ENCODE measurements around the gene NAA10. TPM values are rescaled to one million over a fixed set of nuclear protein-coding genes. Genes with fewer than 3 reads are reported as not detected.

NAA10 gene
- total and polyA plus RNA-seq, 3 donors from 2014 or later = 33.9 to 52.8 (median 46.7) TPM

GRCh38 chrX:153950127-153950526 lies 15.3 kb upstream of the NAA10 start:
- no peak overlapping the region for H3K4me3 ChIP-seq
- H3K36me3 ChIP-seq (ENCODE audit: low read depth, missing control alignments) = no peaks in the 10 kb centered on the region
- intact Hi-C loops (cut with DNase I; ENCODE audit: low total_unique reads) = loop anchor here (10.0 kb wide), 1 partner anchor 185 kb away; the partner anchor contains the start of gene PLXNB3
- WGBS, 2 donors = 75% methylated on average over 19 of the region's 19 CpGs; no CpG with 5 or more reads in 1 of the 2 donors
- no peaks in the 10 kb centered on the region for H3K27me3 ChIP-seq
- H3K4me1 ChIP-seq = peaks cover 3% of the 10 kb centered on the region
- no peaks in the 10 kb centered on the region for H3K9me3 ChIP-seq
- no peak for DNase-seq
- TF ChIP-seq CTCF (IDR thresholded peaks at IDR 0.05) (no peak), POLR2A (IDR thresholded peaks at IDR 0.05) (no peak)
- H3K27ac ChIP-seq = no peak overlapping the region

GRCh38 chrX:153948847-153949805 lies 14.3 kb upstream of the NAA10 start:
- no peaks in the 10 kb centered on the region for H3K27me3 ChIP-seq
- 53 to 58% methylated on average over 22 to 30 of the region's 30 CpGs for WGBS, 2 donors
- peaks cover 3% of the 10 kb centered on the region for H3K4me1 ChIP-seq
- H3K36me3 ChIP-seq (ENCODE audit: low read depth, missing control alignments) = no peaks in the 10 kb centered on the region
- intact Hi-C loops (cut with DNase I; ENCODE audit: low total_unique reads) = no loop called here
- H3K4me3 ChIP-seq = no peak overlapping the region
- H3K9me3 ChIP-seq = no peaks in the 10 kb centered on the region
- peak overlapping the region in 1 of 2 donors; percentile 61 for H3K27ac ChIP-seq
- no peak for TF ChIP-seq CTCF (IDR thresholded peaks at IDR 0.05)
- no peak for TF ChIP-seq POLR2A (IDR thresholded peaks at IDR 0.05)
- DNase-seq = no peak

GRCh38 chrX:153948002-153948466 lies 13.2 kb upstream of the NAA10 start:
- intact Hi-C loops (cut with DNase I; ENCODE audit: low total_unique reads) = no loop called here
- WGBS, 2 donors = 20 to 71% methylated on average over 1 to 9 of the region's 10 CpGs

GRCh38 chrX:153947009-153947769 lies 12.4 kb upstream of the NAA10 start:
- H3K4me3 ChIP-seq = no peak overlapping the region
- H3K9me3 ChIP-seq = no peaks in the 10 kb centered on the region
- peak; percentile 65 for DNase-seq
- intact Hi-C loops (cut with DNase I; ENCODE audit: low total_unique reads) = no loop called here
- TF ChIP-seq CTCF (IDR thresholded peaks at IDR 0.05) (peak; percentile 54 to 72 (median 59)), POLR2A (IDR thresholded peaks at IDR 0.05) (no peak)
- H3K4me1 ChIP-seq = peaks cover 3% of the 10 kb centered on the region
- no peaks in the 10 kb centered on the region for H3K36me3 ChIP-seq (ENCODE audit: low read depth, missing control alignments)
- no peaks in the 10 kb centered on the region for H3K27me3 ChIP-seq
- peak overlapping the region in 1 of 2 donors; percentile 61 for H3K27ac ChIP-seq
- WGBS, 2 donors = 64 to 70% methylated on average over 8 to 12 of the region's 19 CpGs

More at GRCh38 chrX:153948002-153948466, 13.2 kb upstream of the NAA10 start:
- Histone ChIP-seq H3K9me3 (no peaks in the 10 kb centered on the region), H3K4me3 (no peak overlapping the region), H3K27ac (peak overlapping the region in 1 of 2 donors; percentile 61), H3K36me3 (ENCODE audit: low read depth, missing control alignments) (no peaks in the 10 kb centered on the region), H3K27me3 (no peaks in the 10 kb centered on the region), H3K4me1 (peaks cover 3% of the 10 kb centered on the region)
- DNase-seq = no peak
- TF ChIP-seq POLR2A (IDR thresholded peaks at IDR 0.05) (no peak), CTCF (IDR thresholded peaks at IDR 0.05) (no peak)
